ENCODE data around the gene DLL1.
"Not testable (repeated sequence)": the region's sequence is repeated elsewhere in the genome, so short reads cannot be mapped to it uniquely, and the experiment has no call there.

Gene DLL1

GRCh38 chr6:170290296-170291128 is at the start of gene DLL1:
TSS of gene DLL1 (minus strand) at chr6:170291078. CDS start at chr6:170290139, 939 bp downstream.
- H3K27ac ChIP-seq (ENCODE audit: low read length) = no peak within 1 kb of the TSS
- no peaks in the 10 kb centered on the region for H3K36me3 ChIP-seq (ENCODE audit: control insufficient read depth, insufficient read depth, low read length)
- no peaks in the 10 kb centered on the region for H3K9me3 ChIP-seq (ENCODE audit: control insufficient read depth, insufficient read depth, low read length)
- peaks cover 70% of the 10 kb centered on the region for H3K27me3 ChIP-seq (ENCODE audit: control insufficient read depth, insufficient read depth, low read length)
- peak within 1 kb of the TSS; percentile 48; the same call in 1 of the 2 replicates for H3K4me3 ChIP-seq (ENCODE audit: low read length)
- H3K4me1 ChIP-seq (ENCODE audit: control insufficient read depth, insufficient read depth, low read length) = peaks cover 25% of the 10 kb centered on the region
- no CpG with 5 or more reads among the region's 83 CpGs for WGBS (ENCODE audit: insufficient coverage, insufficient read length)
- no peak for DNase-seq (ENCODE audit: low read depth, low spot score)

DNA sequence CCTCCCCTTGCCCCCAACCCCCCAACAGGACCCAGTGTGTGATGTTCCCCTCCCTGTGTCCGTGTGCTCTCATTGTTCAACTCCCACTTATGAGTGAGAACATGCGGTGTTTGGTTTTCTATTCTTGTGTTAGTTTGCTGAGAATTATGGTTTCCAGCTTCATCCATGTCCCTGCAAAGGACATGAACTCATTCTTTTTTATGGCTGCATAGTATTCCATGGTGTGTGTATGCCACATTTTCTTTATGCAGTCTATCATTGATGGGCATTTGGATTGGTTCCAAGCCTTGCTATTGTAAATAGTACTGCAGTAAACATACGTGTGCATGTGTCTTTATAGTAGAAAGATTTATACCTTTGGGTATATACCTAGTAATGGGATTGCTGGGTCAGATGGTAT is 44.3 kb upstream of the DLL1 start:
- not testable (repeated sequence) for H3K4me3 ChIP-seq (ENCODE audit: low read length); H3K9me3 ChIP-seq (ENCODE audit: control insufficient read depth, insufficient read depth, low read length); DNase-seq (ENCODE audit: low read depth, low spot score); H3K36me3 ChIP-seq (ENCODE audit: control insufficient read depth, insufficient read depth, low read length); H3K27me3 ChIP-seq (ENCODE audit: control insufficient read depth, insufficient read depth, low read length); H3K4me1 ChIP-seq (ENCODE audit: control insufficient read depth, insufficient read depth, low read length); H3K27ac ChIP-seq (ENCODE audit: low read length)
- no CpG with 5 or more reads among the region's 3 CpGs for WGBS (ENCODE audit: insufficient coverage, insufficient read length)

- Histone ChIP-seq H3K36me3 (ENCODE audit: control insufficient read depth, insufficient read depth, low read length) (peaks cover 6% of the 10 kb centered on the region), H3K4me3 (ENCODE audit: low read length) (no peak overlapping the region), H3K27me3 (ENCODE audit: control insufficient read depth, insufficient read depth, low read length) (no peaks in the 10 kb centered on the region), H3K4me1 (ENCODE audit: control insufficient read depth, insufficient read depth, low read length) (no peaks in the 10 kb centered on the region), H3K9me3 (ENCODE audit: control insufficient read depth, insufficient read depth, low read length) (no peaks in the 10 kb centered on the region), H3K27ac (ENCODE audit: low read length) (no peak overlapping the region)
- no peak for DNase-seq (ENCODE audit: low read depth, low spot score)
- WGBS (ENCODE audit: insufficient coverage, insufficient read length) = no CpG with 5 or more reads among the region's 8 CpGs
Observed at GRCh38 chr6:170329321-170329720, 38.4 kb upstream of the DLL1 start.

DNA sequence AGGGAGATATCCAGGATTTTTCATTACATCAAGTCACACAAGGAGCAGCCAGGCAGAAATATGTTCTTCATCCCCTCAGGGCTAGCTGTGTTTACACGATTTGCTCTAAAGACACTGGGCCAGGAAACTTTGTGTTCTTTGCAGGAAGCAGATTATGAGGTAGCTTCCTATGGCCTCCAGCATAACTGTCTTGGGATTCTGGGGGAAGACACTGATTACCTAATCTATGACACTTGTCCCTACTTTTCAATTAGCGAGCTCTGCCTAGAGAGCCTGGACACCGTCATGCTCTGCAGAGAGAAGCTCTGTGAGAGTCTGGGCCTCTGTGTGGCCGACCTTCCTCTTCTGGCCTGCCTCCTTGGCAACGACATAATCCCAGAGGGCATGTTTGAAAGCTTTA is 26.8 kb upstream of the DLL1 start:
- no peaks in the 10 kb centered on the region for H3K9me3 ChIP-seq (ENCODE audit: control insufficient read depth, insufficient read depth, low read length)
- no peak for DNase-seq (ENCODE audit: low read depth, low spot score)
- H3K36me3 ChIP-seq (ENCODE audit: control insufficient read depth, insufficient read depth, low read length) = no peaks in the 10 kb centered on the region
- no peaks in the 10 kb centered on the region for H3K27me3 ChIP-seq (ENCODE audit: control insufficient read depth, insufficient read depth, low read length)
- H3K4me3 ChIP-seq (ENCODE audit: low read length) = no peak overlapping the region
- peaks cover 2% of the 10 kb centered on the region; the same call in 1 of the 2 replicates for H3K4me1 ChIP-seq (ENCODE audit: control insufficient read depth, insufficient read depth, low read length)
- WGBS (ENCODE audit: insufficient coverage, insufficient read length) = no CpG with 5 or more reads among the region's 5 CpGs
- H3K27ac ChIP-seq (ENCODE audit: low read length) = no peak overlapping the region

DNA sequence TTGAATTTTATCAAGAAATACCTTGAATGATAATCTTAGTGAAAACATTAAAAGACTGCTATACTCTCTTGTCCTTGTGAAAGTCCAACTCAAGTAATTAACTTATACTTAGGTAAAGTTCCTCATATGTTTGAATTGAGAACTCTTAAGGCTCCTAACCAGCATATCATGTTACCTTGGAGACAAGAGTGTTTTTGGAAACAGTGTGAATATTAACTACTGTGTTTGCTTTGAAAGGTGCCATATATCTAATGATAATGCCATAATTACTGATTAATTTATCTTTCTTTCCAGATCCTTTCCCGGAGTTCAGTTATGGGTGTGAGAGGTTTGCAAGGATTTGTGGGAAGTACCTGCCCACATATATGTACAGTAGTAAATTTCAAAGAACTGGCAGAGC is 26.2 kb upstream of the DLL1 start:
- no peaks in the 10 kb centered on the region for H3K9me3 ChIP-seq (ENCODE audit: control insufficient read depth, insufficient read depth, low read length)
- no peaks in the 10 kb centered on the region for H3K27me3 ChIP-seq (ENCODE audit: control insufficient read depth, insufficient read depth, low read length)
- H3K27ac ChIP-seq (ENCODE audit: low read length) = no peak overlapping the region
- H3K4me3 ChIP-seq (ENCODE audit: low read length) = no peak overlapping the region
- H3K4me1 ChIP-seq (ENCODE audit: control insufficient read depth, insufficient read depth, low read length) = peaks cover 2% of the 10 kb centered on the region; the same call in 1 of the 2 replicates
- H3K36me3 ChIP-seq (ENCODE audit: control insufficient read depth, insufficient read depth, low read length) = no peaks in the 10 kb centered on the region
- no CpG with 5 or more reads among the region's 1 CpG for WGBS (ENCODE audit: insufficient coverage, insufficient read length)
- no peak for DNase-seq (ENCODE audit: low read depth, low spot score)

GRCh38 chr6:170316071-170316470 is 25.2 kb upstream of the DLL1 start:
- no peaks in the 10 kb centered on the region for H3K27me3 ChIP-seq (ENCODE audit: control insufficient read depth, insufficient read depth, low read length)
- no peaks in the 10 kb centered on the region for H3K9me3 ChIP-seq (ENCODE audit: control insufficient read depth, insufficient read depth, low read length)
- no peak overlapping the region for H3K27ac ChIP-seq (ENCODE audit: low read length)
- no peak overlapping the region for H3K4me3 ChIP-seq (ENCODE audit: low read length)
- no CpG with 5 or more reads among the region's 4 CpGs for WGBS (ENCODE audit: insufficient coverage, insufficient read length)
- DNase-seq (ENCODE audit: low read depth, low spot score) = no peak
- no peaks in the 10 kb centered on the region for H3K36me3 ChIP-seq (ENCODE audit: control insufficient read depth, insufficient read depth, low read length)
- H3K4me1 ChIP-seq (ENCODE audit: control insufficient read depth, insufficient read depth, low read length) = peaks cover 2% of the 10 kb centered on the region; the same call in 1 of the 2 replicates

- Histone ChIP-seq H3K36me3 (ENCODE audit: control insufficient read depth, insufficient read depth, low read length) (no peaks in the 10 kb centered on the region), H3K4me3 (ENCODE audit: low read length) (no peak overlapping the region), H3K27ac (ENCODE audit: low read length) (no peak overlapping the region), H3K9me3 (ENCODE audit: control insufficient read depth, insufficient read depth, low read length) (no peaks in the 10 kb centered on the region), H3K4me1 (ENCODE audit: control insufficient read depth, insufficient read depth, low read length) (peaks cover 2% of the 10 kb centered on the region; the same call in 1 of the 2 replicates), H3K27me3 (ENCODE audit: control insufficient read depth, insufficient read depth, low read length) (no peaks in the 10 kb centered on the region)
- no peak for DNase-seq (ENCODE audit: low read depth, low spot score)
- WGBS (ENCODE audit: insufficient coverage, insufficient read length) = no CpG with 5 or more reads among the region's 5 CpGs
Observed at GRCh38 chr6:170314983-170315382, 24.1 kb upstream of the DLL1 start.

- no CpG with 5 or more reads among the region's 6 CpGs for WGBS (ENCODE audit: insufficient coverage, insufficient read length)
- no peak overlapping the region for H3K27ac ChIP-seq (ENCODE audit: low read length)
- no peak overlapping the region for H3K4me3 ChIP-seq (ENCODE audit: low read length)
Observed at GRCh38 chr6:170313716-170314295, 22.9 kb upstream of the DLL1 start.

DNA sequence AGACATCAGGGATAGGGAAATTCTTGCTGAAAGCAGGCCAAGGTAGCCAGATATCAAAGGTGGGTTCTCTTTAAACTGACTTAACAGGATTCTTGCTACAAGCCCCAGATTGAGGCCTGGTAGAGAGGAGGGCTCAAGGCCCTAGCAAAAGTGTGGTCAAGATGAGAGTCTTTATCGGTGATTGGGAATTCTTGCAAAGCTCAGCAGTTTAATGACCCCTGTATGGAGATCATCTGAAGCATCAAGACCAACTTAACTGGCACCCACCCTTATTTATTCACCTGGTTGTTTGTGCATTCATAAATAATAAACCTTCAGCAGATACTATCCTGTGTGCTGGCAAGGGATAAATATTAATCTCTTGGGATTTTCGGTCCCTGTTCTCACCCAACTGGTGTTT is 22.0 kb upstream of the DLL1 start:
- H3K27ac ChIP-seq (ENCODE audit: low read length) = no peak overlapping the region
- no CpG with 5 or more reads among the region's 2 CpGs for WGBS (ENCODE audit: insufficient coverage, insufficient read length)
- no peaks in the 10 kb centered on the region for H3K27me3 ChIP-seq (ENCODE audit: control insufficient read depth, insufficient read depth, low read length)
- H3K4me3 ChIP-seq (ENCODE audit: low read length) = no peak overlapping the region
- H3K36me3 ChIP-seq (ENCODE audit: control insufficient read depth, insufficient read depth, low read length) = no peaks in the 10 kb centered on the region
- no peak for DNase-seq (ENCODE audit: low read depth, low spot score)
- H3K9me3 ChIP-seq (ENCODE audit: control insufficient read depth, insufficient read depth, low read length) = no peaks in the 10 kb centered on the region
- peaks cover 2% of the 10 kb centered on the region; the same call in 1 of the 2 replicates for H3K4me1 ChIP-seq (ENCODE audit: control insufficient read depth, insufficient read depth, low read length)

More at GRCh38 chr6:170313716-170314295, 22.9 kb upstream of the DLL1 start:
- H3K27me3 ChIP-seq (ENCODE audit: control insufficient read depth, insufficient read depth, low read length) = no peaks in the 10 kb centered on the region
- peaks cover 2% of the 10 kb centered on the region; the same call in 1 of the 2 replicates for H3K4me1 ChIP-seq (ENCODE audit: control insufficient read depth, insufficient read depth, low read length)
- H3K9me3 ChIP-seq (ENCODE audit: control insufficient read depth, insufficient read depth, low read length) = no peaks in the 10 kb centered on the region
- no peaks in the 10 kb centered on the region for H3K36me3 ChIP-seq (ENCODE audit: control insufficient read depth, insufficient read depth, low read length)
- DNase-seq (ENCODE audit: low read depth, low spot score) = no peak

DNA sequence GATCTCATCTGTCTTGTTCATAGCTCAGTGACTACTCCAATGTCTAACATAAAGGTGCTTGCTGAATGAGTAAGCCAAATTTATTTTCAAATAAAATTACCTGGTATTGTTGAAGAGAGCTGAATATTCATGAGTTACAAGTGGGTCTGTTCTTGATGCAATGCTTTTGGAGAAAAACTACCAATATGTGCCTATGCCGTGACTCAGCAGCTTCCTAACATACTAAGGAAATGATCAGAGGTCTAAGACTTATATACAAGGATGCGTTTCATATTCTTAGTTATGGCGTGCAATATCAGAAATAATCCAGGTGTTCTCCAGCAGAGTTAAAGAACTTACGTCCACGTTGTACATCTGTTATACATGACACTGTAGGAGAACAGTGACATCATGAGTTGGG is 20.8 kb upstream of the DLL1 start:
- Histone ChIP-seq H3K4me3 (ENCODE audit: low read length) (no peak overlapping the region), H3K9me3 (ENCODE audit: control insufficient read depth, insufficient read depth, low read length) (no peaks in the 10 kb centered on the region), H3K4me1 (ENCODE audit: control insufficient read depth, insufficient read depth, low read length) (peaks cover 2% of the 10 kb centered on the region), H3K36me3 (ENCODE audit: control insufficient read depth, insufficient read depth, low read length) (no peaks in the 10 kb centered on the region), H3K27me3 (ENCODE audit: control insufficient read depth, insufficient read depth, low read length) (no peaks in the 10 kb centered on the region), H3K27ac (ENCODE audit: low read length) (no peak overlapping the region)
- no CpG with 5 or more reads among the region's 5 CpGs for WGBS (ENCODE audit: insufficient coverage, insufficient read length)
- no peak for DNase-seq (ENCODE audit: low read depth, low spot score)

All from iPS DF 6.9 (cell line).